Psoas muscle (tissue), 8 donors: Measurements from ENCODE around the gene ROPN1B. TPM values are rescaled to one million over a fixed set of nuclear protein-coding genes. Genes with fewer than 3 reads are reported as not detected.

Experiments used
- ATAC-seq, 4 donors: fragments of 200-7000 bp; cut with Tn5 transposase; one replicate each; pipeline ENCODE4 v1.9.1; 2020; ENCODE audit warnings: moderate library complexity in 3 of 4, mild to moderate bottlenecking in 2 of 4
- DNase-seq, 2 donors: peaks; one replicate each; pipeline ENCODE4 v3.0.0-alpha.2; 2020
- H3K27ac ChIP-seq: fragments of 200-600 bp; one replicate; pipeline ENCODE4 v1.8.0; 2022
- H3K27me3 ChIP-seq, 3 donors: fragments of 200-600 bp in 1 of 3; one replicate each; pipeline versions ENCODE4 v1.6.1 to v1.8.0; 2013 to 2022; ENCODE audit warnings: low read length in 2 of 3, mild to moderate bottlenecking in 2 of 3, moderate library complexity in 1 of 3; ENCODE audit not compliant: insufficient read depth in 3 of 3
- H3K36me3 ChIP-seq, 2 donors: fragments of 200-600 bp in 1 of 2; one replicate each; pipeline versions ENCODE4 v1.6.1 to v1.8.0; 2013 to 2022; ENCODE audit warnings: low read depth in 1 of 2, mild to moderate bottlenecking in 1 of 2, moderate library complexity in 1 of 2; ENCODE audit not compliant: insufficient read depth in 1 of 2
- H3K4me1 ChIP-seq: fragments of 200-600 bp; one replicate; pipeline ENCODE4 v1.8.0; 2022
- H3K4me3 ChIP-seq: fragments of 200-600 bp; one replicate; pipeline ENCODE4 v1.8.0; 2022; ENCODE audit warnings: mild to moderate bottlenecking
- H3K9me3 ChIP-seq: fragments of 200-600 bp; one replicate; pipeline ENCODE4 v1.8.0; 2022
- CTCF ChIP-seq: fragments of 200-600 bp; IDR thresholded peaks from one replicate; pipeline ENCODE4 v1.8.0; 2022; ENCODE audit warnings: antibody characterized with exemption
- WGBS, 3 donors: extraction: QIAGEN DNeasy Blood & Tissue Kit; methylation state at CpG; one replicate each; pipeline versions ENCODE4 v1.1.6 to v1.1.7; 2013; 5-methylcytosine and 5-hydroxymethylcytosine counted together
- intact Hi-C, 2 donors: fragments of 100-400 bp; cut with DNase I; formaldehyde crosslinking; loops; one replicate each; pipeline versions ENCODE4 v1.11.0 to v1.14.2; 2022
- polyA plus RNA-seq, 3 donors: library from polyadenylated mRNA; stranded (reverse); fragments of 200-250 nt; gene quantifications; one replicate each; pipeline ENCODE4 v1.2.3, GENCODE V29; 2013
- total RNA-seq, 4 donors: library from RNA; stranded (reverse); fragmentation: NEBNext Ultra II Directional in 2 of 4; extraction: Animal tissue kit (Norgen Biotek cat#: 25700) in 2 of 4; gene quantifications; one replicate each; pipeline versions ENCODE4 v1.2.1 to v1.2.4, GENCODE V29; 2021 to 2023
- donor health status: healthy with polysubstance abuse.
- donor health status: DM: no; HTN: no; CAD: no; lungs with moderate emphysema.
- donor health status: Bipolar disorder and iron deficiency.
- donor health status: healthy.
- donor health status: DM: yes; HTN: yes; CAD: no.
- donor health status: DM: no; HTN: no; CAD: no.
- donor health status: DM: no; HTN: no; CAD: no.
- donor health status: DM: yes; HTN: yes; CAD: no.

The ROPN1B gene
- total and polyA plus RNA-seq, 7 donors, result 0.13 to 0.46 (median 0.36) TPM; not detected in 2

GRCh38 chr3:126004692-126005091 is 35.7 kb downstream of the ROPN1B start:
- Histone ChIP-seq H3K27me3 (no peaks in the 10 kb centered on the region), H3K36me3 (peaks cover 0 to 42% of the 10 kb centered on the region in 2 donors), H3K27ac (no peak overlapping the region), H3K4me3 (no peak overlapping the region), H3K4me1 (peaks cover 3% of the 10 kb centered on the region), H3K9me3 (no peaks in the 10 kb centered on the region)
- ATAC-seq (no peak), DNase-seq (no peak)
- WGBS, 3 donors, result 55 to 78% (median 72%) methylated on average over 7 of the region's 7 CpGs
- intact Hi-C loops, result no loop called here
- no peak for TF ChIP-seq CTCF

DNA sequence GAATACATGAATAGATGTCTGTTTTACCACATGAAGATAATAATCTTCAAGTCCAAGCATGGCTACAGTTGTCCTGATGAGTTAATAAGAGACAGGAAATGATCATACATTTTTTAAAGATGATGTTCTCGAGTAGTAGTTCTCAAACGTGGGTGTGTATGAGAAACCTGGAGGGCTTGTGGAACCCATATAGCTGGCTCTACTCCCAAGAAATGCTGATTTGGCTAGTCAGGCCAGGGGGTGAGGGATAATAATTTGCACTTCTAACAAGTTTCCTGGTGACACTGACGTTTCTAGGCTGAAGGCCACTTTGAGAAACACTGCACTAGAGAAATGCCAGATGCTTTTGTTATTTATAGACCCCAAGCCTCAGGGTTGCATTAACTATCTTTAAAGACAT is 37.0 kb downstream of the ROPN1B start:
- H3K36me3 ChIP-seq, result peaks cover 0 to 50% of the 10 kb centered on the region in 2 donors
- no peak for TF ChIP-seq CTCF
- intact Hi-C loops, result no loop called here

DNA sequence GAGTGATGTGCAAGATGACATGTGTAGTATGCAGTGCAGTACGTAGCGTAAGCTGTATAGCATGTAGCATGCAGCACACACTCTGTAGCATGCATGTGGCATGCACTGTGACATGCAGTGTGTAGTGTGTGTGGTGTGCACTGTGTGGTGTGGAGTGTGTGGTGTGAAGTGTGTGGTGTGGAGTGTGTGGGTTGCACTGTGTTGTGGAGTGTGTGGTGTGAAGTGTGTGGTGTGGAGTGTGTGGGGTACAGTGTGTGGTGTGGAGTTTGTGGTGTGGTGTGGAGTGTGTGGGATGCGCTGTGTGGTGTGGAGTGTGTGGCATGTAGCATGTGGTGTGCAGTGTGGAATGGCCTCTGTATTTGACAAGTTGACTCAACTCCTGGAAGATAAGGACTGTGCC is 39.2 kb downstream of the ROPN1B start:
- no peaks in the 10 kb centered on the region for H3K9me3 ChIP-seq
- no peaks in the 10 kb centered on the region for H3K27me3 ChIP-seq
- no peak overlapping the region for H3K27ac ChIP-seq
- ATAC-seq (no peak), DNase-seq (no peak)
- WGBS, 3 donors, result 96 to 98% (median 97%) methylated on average over 3 of the region's 3 CpGs
- H3K36me3 ChIP-seq, result peaks cover 0 to 72% of the 10 kb centered on the region in 2 donors
- no peak for TF ChIP-seq CTCF
- H3K4me1 ChIP-seq, result peaks cover 3% of the 10 kb centered on the region
- intact Hi-C loops, result no loop called here
- no peak overlapping the region for H3K4me3 ChIP-seq

More for the DNA sequence above, 37.0 kb downstream of the ROPN1B start:
- Histone ChIP-seq H3K4me1 (peaks cover 3% of the 10 kb centered on the region), H3K9me3 (no peaks in the 10 kb centered on the region), H3K27ac (no peak overlapping the region), H3K4me3 (no peak overlapping the region), H3K27me3 (no peaks in the 10 kb centered on the region)
- DNase-seq (no peak), ATAC-seq (no peak)
- 26 to 38% (median 32%) methylated on average over 3 of the region's 3 CpGs for WGBS, 3 donors

DNA sequence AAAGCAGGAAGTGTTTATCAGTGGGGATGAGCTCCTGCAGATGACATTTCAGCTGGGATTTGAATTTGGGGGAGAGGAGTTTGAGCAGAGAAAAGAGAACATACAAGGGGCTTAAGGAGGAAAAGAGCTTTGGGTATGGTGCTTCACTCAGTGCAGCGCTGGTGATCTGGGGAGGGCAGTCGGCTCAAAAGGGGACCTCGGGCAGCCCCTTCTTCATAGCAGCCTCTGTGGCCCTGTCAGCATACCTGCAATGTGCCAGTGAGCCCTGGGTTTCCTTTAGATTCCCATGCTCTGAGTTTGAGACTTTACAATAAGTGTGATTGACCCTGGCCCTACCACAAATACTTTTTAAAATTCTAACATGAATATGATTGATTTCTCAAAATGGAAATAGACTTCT is 40.2 kb downstream of the ROPN1B start:
- DNase-seq, result no peak
- ATAC-seq, result no peak
- H3K4me1 ChIP-seq, result peaks cover 3% of the 10 kb centered on the region
- no peak overlapping the region for H3K27ac ChIP-seq
- H3K36me3 ChIP-seq, result peaks cover 0 to 79% of the 10 kb centered on the region in 2 donors
- 91 to 100% (median 95%) methylated on average over 3 of the region's 3 CpGs for WGBS, 3 donors
- H3K27me3 ChIP-seq, result no peaks in the 10 kb centered on the region
- no peaks in the 10 kb centered on the region for H3K9me3 ChIP-seq
- TF ChIP-seq CTCF, result no peak
- intact Hi-C loops, result no loop called here
- H3K4me3 ChIP-seq, result no peak overlapping the region

DNA sequence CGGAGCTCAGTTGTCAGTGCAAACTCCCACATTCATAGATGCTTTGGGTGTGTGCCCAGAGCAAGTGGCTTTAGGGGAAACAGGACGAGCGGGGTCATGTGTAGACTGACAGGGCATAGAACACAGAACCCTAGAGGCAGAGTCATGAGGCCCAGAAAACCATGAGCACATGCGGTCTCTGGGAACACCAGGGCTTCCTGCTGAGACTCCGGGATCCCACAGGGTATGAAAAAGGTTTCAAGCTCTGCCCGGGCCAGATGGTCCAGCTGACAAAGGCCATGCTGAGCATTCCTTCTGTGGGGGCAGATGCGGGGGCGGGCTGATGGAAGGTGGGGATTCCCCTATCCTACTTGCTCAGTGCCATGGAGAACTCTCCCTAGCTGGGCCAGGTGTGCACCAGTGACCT is 44.8 kb downstream of the ROPN1B start:
- 71 to 78% (median 73%) methylated on average over 8 of the region's 8 CpGs for WGBS, 3 donors
- TF ChIP-seq CTCF, result no peak
- Histone ChIP-seq H3K27me3 (no peaks in the 10 kb centered on the region), H3K27ac (no peak overlapping the region), H3K4me1 (no peaks in the 10 kb centered on the region), H3K9me3 (no peaks in the 10 kb centered on the region), H3K4me3 (no peak overlapping the region), H3K36me3 (peaks cover 0 to 68% of the 10 kb centered on the region in 2 donors)
- intact Hi-C loops, result no loop called here
- no peak for ATAC-seq
- DNase-seq, result no peak
